Superior temporal gyrus (tissue), 1 donor: ENCODE data around the gene RNF144A.

ENCODE experiments used
- DNase-seq: peaks from one replicate; pipeline ENCODE4 v3.0.0-alpha.2; 2016; ENCODE audit errors: extremely low spot score

Gene RNF144A

DNA sequence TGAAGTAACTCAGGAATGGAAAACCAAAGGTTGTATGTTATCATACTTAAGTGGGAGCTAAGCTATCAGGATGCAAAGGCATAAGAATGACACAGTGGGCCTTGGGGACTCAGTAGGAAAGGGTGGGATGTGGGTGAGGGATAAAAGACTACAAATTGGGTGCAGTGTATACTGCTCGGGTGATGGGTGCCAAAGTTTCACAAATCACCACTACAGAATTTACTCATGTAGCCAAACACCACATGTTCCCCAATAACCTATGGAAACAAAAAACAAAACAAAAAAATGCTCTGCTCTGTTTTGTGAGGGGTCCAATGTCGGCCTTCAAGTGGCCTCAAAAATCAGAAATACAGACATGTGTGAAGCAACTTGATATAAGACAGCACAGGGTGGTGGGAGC lies 8.9 kb upstream of the RNF144A start:
- no peak for DNase-seq

DNA sequence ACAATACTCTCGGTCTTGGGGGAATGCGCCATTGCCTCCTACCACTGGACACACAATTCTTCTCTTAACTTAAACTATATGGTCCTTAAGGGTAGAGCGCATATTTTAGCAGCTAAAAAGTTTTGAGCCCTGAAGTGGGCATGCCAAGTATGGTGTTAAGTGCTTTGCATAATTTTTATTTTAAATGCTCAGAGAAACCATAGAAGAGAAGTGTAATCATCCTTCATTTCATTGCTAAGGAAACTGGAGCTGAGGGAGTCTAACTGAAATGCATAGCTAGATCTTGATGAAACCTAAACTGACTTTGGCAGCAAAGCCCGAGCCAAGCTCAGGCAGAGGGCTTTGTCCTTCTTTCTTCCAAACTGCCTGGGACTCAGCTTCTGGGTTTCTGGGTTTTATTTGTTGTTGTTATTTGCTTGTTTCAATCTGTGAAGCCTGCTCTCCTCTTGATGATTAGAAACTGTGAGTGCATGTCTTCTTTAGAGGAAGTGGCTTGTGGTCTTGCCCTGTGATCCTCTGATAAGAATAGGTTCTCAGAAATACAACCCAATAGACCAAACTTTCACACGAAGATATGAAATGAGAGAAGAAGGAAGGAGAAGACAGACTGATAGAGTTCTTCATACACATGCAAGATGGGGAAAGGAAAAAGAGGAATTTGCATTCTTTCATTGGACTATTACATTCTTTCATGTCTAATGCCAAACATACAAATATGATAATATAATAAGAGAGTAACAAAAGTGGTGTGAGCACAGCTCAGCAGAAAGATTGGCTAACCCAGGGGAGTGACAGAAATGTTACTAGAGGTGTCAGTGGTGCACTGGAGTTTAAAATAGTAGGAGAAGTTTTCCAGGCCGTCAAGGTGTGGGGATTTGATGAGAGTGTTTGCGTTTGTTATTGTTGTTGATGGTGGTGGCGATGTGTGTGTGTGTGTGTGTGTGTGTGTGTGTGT lies 7.5 kb upstream of the RNF144A start:
- DNase-seq = no peak

DNA sequence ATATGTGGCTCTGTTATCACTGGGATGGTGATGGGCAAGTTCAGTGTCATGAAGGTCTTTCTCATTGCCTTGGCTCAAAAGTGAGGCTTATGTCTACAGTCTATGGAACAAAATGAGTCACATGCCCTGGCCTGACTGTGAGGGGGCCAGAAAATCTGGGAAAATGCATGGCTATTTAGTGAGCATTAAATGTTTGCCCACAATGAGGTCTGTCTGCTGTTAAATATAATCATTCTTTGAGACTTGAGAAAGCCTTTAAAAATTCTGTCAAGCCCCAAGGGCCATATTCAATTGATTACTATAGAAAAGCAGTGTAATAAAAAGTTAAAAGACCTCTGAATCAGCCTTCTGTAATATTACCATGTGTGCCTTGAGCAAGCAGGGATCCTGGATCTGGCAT lies 5.5 kb upstream of the RNF144A start:
- DNase-seq = no peak

DNA sequence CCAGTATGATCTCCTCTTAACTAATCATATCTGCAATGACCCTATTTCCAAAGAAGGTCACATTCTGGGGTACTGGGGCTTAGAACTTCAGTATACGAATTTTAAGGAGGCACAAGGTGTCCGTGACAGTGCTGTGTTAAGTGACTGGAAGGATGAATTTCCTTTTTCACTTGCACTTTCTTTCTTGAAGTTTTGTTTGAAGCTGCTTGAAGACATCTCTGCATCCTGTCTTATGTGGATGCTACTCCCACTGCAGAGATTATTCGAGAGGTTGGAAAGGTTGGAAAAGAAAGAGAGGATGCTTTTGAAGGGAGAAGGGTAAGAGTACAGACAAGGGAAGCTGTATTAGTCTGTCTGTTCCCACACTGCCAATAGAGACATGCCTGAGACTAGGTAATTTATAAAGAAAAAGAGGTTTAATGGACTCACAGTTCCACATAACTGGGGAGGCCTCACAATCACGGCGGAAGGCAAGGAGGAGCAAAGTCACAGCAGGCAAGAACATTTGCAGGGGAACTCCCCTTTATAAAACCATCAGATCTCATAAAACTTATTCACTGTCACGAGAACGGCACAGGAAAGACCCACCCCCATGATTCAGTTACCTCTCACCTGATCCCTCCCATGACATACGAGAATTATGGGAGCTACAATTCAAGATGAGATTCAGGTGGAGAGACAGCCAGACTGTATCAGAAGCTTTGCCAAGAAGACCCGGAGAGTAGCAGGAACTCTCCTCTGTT lies 3.6 kb upstream of the RNF144A start:
- no peak for DNase-seq

DNA sequence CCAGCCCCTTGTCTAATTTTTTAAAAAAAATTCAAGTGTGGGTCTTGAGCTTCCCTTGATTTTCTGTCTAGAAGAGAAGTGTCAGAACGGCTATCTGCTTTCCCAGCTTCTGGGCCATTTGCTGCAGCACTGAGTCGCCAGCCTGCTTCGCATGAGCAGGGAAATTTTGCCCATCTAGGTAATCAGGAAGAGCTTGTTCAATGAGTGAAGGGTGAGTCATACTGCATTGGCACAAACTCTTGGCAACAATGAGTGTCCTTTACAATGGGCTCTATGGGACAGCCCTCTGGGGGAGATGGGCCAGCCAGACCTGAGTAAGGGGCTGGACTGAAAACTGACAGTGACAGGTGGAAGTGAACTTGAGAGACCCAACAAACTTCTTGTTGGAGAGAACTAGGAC lies 2.4 kb upstream of the RNF144A start:
- DNase-seq = no peak

DNA sequence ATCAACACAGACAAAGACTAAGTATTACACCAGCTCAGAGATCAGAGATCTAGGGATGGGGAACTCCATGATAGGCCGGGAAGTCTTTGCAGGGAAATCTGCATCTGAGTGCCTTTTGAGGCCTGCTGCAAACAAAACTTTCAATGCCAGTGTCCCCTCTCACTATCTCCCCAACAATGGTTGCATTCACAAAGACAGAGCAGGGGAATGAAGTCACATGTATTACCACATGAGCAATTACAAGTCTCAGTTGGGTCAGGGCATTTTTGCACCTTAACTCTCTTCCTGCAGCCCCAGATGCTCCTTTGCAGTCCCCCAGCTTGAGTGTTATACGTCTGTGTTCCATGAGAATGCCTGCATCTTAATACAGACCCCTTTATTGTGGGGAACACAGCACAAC lies 1.8 kb upstream of the RNF144A start:
- DNase-seq = peak; percentile 88

DNA sequence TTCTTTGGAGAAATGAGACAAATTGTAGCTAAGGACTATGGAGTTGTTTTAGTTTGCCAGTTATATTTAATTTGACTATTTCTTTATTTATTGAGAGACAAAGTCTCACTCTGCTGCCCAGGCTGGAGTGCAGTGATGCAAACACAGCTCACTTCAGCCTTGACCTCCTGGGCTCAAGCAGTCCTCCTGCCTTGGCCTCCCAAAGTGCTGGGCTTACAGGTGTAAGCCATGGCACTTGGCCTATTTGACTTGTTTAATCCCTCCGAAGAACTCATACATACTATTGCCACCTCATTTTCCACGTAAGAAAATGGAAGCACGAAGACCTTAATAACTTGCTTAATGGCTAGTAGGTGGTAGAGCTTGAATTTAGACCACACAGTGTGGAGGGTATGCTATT lies 988 bp upstream of the RNF144A start:
- DNase-seq = peak; percentile 46

DNA sequence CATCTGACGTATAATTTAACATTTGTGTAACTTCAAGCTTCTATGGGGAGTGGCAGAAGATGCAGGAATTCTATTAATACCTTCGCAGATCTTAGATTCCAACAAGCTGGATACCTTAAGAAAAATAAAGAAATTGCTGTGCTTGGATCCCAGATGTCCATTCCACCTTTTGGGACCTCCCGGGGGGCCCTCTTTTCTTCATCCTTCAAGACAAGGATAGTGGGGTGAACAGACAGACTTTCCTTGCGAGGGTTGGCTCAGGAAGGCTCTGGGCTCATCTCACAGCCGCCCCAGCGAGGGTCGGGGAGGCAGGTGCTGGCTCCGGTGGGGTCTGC lies 509 bp upstream of the RNF144A start:
- DNase-seq = no peak

DNA sequence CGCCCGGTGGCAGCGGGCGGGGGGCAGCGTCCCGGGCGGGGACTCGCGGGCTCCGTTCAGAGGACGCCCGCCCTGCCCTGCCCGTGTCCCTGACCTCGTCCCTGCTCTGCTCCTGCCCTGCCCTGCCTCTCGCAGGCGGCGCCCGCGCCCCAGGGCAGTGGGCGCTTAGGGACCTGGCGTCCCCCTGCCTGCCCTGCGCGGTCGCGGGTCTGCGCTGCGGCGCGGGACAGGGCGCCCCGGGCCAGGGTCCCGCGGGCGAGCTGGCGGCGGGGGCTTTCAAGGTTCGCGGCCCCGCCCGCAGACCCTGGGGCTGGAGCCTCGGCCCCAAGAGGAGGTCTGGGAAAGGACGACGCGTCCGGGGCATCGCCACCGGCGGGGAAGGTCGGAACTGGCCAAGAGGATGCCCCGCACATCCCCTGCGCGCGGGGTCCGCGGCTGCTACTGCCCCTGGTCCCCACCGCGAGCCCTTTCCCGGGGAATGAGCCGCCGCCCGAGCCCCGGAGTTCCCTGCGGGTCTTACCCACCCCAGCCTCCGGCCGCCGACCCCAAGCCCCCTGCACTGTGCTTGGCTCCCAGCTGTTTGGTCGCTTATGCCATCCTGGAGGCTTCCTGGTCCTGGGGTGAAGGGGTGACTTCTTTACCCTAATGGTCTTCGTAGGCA lies 679 bp downstream of the RNF144A start:
- no peak for DNase-seq

DNA sequence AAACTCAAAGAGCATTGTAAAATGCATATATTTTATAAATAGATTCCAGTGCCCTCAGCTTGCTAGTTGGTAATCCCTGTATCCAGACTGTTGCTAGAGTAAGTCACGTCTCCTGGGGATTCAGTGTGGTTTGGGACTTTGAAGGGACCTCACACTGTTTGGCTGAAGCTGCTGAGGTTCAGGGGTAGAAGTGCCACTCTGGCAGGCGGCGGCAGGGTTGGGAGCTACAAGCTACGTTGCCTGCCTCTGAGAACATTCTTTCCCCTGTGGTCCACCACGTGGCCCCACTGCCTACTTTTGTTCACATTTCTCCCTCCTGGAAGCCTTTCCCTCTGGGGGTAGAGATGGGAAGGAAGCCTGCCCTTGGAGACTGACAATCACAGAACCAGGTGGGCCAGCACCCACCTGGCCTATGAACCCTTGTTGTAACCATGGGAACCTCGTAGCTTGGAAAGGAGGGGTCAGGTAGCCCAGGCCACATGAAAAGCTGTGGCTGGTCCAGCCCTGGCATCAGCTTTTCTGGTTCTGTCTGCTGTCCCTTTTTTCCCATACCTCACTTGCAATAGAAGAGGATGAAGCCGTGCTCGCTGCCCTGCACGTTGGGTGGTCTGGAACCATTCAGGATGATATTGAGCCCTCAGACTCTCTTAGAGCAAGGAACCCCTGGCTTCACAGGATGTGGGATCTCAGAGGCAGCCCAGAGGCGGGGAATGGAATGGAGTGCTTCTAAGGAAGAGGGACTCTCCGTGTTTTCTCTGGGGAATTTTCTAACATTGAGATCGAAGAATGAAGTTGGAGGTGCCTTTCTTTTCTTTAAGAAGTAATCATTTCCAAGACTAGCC lies 2.9 kb downstream of the RNF144A start:
- peak; percentile 50 for DNase-seq

DNA sequence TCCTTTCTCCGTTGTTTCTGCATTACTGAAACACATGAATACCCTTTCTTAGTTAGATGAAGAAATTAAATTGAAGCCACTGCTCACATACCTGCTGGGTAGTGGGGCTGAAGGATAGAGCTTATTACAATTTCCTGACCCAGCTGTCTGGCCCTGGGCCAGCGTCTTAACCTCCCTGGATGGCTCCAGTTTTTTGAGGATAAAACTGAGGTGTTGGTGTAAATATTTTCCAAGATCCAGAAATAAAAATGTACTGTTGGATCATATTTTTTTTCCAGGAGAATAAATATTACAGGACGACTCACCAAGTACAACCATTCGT lies 3.5 kb downstream of the RNF144A start:
- DNase-seq = peak; percentile 53

DNA sequence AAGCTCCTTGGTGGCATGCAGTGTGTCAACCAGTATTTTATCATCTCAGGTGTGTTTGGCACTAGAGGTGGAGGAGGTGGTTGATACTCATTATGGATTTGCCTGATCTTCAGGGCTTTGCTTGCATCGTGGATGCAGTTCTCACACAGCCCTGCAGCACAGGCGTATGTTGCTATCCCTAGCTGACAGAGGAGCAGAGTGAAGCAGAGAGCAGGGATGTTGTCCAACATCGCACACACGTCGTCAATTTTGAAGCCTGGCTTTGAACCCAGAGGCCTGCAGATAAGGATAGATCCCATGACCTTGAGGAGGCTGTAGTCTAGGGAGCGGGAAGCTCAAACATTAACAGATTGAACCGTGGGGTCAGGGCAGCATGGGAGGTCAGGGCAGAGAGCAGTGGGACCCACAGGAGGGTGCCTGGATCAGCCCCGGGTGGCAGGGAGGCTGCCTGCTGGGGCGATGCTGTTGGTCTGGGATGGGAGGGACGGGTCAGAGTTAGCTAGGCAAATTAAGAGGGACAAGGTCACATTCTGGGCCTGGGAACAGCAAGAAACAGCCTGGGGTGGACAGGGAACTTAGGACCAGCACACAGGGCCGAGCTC lies 4.2 kb downstream of the RNF144A start:
- DNase-seq = no peak

DNA sequence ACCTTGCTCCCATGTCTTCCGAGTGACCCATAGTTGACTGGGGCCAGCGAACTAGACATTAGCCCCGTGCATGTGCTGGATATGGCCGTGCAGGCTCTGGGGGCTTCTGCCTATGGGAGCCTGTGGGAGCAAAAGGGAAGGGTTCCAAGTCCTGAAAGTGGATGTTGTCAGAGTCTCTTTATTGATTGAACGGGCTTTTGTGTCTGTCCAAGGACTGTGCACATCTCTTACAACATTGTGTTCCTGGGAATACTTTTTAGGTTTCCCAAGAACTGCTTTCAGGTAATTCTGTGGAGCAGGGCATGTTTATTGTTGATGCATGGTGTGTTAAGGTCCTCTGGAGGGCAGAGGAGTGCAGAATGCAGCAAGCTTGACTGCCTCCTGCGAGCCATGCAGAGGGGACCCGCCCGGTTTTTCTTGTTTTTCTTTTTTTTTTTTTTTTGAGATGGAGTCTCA lies 5.0 kb downstream of the RNF144A start:
- DNase-seq = peak; percentile 45

DNA sequence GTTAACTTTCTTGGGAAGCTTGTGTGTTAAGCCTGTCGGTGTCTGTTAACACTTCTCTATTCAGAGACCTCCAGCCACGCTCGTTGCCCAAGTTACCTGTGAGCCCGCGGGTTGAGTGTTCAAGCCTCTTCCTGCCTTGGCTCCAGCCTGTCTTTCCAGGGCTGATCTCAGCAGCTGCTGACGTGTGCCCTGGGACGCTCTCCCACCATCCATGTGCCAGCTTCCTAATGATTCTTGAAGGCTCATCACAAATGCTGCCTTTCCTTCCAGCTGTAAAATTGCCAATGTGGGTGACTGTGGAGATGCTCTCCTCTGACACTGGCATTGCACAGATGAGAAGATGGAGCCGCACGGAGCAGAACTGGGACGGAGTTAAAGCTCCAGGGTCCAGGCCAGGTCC lies 6.1 kb downstream of the RNF144A start:
- peak; percentile 56 for DNase-seq

DNA sequence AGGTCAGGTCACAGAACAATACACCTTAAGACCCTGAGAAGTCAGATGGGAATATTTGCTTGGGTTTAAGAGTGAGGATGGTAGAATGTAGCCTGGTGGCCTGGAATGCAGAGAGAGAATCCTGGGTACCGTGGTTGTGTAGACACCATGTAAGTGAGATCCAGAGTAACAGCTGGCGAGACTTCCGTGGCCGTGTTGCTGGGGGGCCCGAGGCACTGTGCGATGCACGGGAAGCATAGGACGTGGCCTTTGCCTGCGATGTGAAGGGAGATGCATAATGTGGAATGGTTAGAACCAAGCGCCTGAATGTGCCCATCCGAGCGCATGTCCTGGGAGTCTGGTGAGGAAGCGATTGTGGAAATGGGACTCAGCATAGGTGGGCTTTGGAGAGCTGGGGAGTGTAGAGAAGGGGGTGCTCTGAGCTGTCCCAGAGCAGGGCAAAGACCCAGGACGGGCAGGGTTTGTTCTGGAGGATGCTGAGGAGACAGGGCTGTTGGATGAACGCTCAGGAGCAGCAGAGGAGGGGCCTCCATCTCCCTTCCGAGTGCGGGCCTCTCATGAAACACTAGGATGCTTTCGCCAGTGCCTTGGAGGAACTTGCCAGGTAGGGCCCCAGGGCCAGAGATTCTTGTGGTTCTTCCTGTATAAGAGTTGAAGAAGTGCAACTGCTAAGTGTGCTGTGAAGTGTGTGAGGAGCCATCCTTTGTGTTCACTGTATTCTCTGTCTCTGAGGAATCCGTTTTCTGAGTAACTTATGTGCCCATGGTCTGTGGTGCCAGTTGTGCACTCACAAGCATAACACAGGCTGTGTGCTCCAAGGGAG lies 7.1 kb downstream of the RNF144A start:
- DNase-seq = peak; percentile 11

DNA sequence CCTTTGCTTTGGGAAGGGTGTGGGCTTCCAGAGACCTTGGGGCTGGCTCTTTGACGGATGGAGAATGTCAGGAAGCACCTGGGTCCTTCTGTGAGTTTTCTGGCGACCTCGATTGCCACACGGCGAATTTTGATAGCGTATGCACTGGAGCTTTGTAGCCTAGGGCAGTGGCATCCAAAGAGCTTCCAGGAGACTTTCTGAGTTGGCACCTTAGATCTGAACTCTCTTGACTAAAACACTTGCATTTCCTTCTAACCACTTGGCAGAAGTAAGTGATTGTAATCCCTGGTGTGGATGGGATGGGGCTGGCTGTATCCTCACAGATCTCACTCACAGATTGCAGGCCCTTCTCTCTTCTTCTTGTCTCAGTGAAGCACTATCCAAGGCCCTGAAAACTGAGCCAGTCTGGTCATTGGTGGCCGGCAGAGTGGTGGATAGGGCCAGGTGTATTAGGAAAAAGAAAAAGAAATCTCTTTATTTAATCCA lies 7.8 kb downstream of the RNF144A start:
- peak; percentile 27 for DNase-seq

DNA sequence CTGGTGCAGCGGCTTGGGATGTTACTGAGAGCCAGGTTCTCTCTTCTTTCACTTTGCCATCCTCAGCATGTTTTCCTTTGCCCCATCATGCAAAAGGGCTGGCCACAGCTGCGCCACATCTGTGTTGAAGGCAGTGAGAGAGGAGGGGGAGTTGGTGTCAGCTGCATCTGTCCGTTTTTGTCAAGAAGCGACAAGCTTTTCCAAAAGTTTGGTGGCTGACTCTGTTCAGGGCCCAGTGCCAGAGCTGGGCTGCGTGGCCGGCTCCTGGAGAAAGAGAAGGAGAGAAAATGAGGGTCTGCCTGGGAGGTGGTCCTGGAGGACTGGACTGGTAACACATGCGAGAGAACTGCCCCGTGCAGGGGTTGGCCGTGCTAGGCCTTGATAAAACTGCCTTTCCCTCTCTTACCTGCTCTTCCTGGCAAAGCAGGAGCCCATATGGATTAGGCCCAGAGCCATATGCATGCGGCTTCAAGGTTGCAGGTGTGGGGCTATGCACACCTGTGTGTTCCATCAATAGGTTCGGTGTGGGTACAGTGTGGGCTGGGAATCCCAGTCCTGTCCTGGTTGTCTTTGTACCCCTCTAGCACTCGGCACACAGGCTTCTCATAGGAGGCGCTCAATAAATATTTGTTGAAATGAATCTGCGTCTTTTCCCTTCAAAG lies 9.0 kb downstream of the RNF144A start:
- DNase-seq = peak; percentile 38

DNA sequence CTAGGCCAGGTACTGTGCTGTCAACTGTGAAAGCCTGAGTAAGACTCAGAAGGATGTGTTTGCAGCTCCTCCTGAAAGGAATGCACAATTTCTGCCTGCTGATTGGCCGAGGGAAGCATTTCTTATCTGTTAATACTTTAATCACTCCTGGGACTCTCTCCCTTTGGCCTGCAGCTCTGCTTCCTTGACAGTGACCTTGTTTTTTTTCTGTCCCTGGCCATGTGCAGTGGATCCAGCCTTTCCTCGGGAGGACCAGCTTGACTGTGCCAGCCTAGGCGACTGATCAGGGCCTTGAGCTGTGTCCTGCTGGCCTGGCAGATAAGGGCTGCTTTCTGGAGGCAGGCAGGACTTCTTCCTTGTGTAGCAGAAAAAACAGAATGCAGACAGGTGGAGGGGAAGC lies 10.0 kb downstream of the RNF144A start:
- no peak for DNase-seq

DNA sequence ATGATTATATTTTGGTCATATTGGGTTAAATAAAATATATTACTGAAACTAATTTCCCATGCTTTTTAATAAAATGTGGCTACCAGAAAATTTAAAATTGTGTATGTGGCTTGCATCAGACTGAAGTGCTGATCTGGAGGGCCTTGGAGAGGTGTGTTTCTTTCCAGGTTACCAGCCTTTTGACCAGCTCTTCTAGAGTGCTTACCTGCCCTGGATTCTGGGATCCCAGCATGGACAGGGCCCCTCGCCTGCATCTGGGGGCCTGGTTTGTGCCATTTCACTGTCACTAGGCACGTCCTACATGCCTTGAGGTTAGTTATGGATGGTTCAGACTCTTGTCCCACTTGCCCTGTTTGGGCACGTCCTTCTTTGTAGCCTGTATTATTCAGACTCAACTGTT lies 10.5 kb downstream of the RNF144A start:
- DNase-seq = no peak

DNA sequence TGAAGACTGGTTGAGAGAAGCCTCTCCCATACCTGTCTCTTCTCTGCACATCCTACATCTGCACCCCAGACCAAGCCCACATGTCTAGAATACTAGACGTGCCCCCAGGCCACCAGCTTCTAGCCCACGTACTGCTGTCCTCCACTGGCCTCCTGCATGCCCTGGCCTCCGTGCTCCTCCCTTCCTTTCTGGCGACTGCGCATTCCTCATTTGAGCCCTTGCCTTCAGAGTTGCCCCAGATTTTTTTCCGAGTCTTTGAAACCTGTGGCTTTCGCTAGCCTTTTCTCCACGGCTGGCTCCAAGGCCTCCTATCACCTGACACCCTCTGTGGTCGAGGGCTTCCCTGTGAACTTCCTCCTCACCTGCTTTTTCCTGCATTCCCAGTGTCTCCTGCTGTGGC lies 11.2 kb downstream of the RNF144A start:
- no peak for DNase-seq
